SIG-M5 (cell line): ENCODE measurements around the gene KSR1.
A peak's percentile ranks its signal among the peaks of the same experiment; 100 is the strongest.

Experiments
- DNase-seq: peaks from one replicate; lab custom pipeline; 2025; lab: John Stamatoyannopoulos, UW

The KSR1 gene

GRCh38 chr17:27535178-27535928 is 79.1 kb downstream of the KSR1 start:
- DNase-seq = no peak

- DNase-seq = no peak
These were observed 79.7 kb downstream of the KSR1 start for GRCh38 chr17:27535975-27536374.

- DNase-seq = no peak
These were observed 80.5 kb downstream of the KSR1 start for GRCh38 chr17:27536781-27537180.

GRCh38 chr17:27538156-27538955 is 82.1 kb downstream of the KSR1 start:
- DNase-seq = no peak

- no peak for DNase-seq
These were observed 82.9 kb downstream of the KSR1 start for GRCh38 chr17:27539152-27539551.

- DNase-seq = no peak
These were observed 83.6 kb downstream of the KSR1 start for GRCh38 chr17:27539794-27540317.

- no peak for DNase-seq
These were observed 84.3 kb downstream of the KSR1 start for GRCh38 chr17:27540318-27541101.

GRCh38 chr17:27541301-27542023 is 85.2 kb downstream of the KSR1 start:
- DNase-seq = no peak

GRCh38 chr17:27542841-27543463 is 86.7 kb downstream of the KSR1 start:
- DNase-seq = no peak

GRCh38 chr17:27543464-27543856 is 87.2 kb downstream of the KSR1 start:
- no peak for DNase-seq

GRCh38 chr17:27543958-27544349 is 87.7 kb downstream of the KSR1 start:
- DNase-seq = no peak

- peak; percentile 33 for DNase-seq
These were observed 88.3 kb downstream of the KSR1 start for GRCh38 chr17:27544350-27545131.

- no peak for DNase-seq
These were observed 89.4 kb downstream of the KSR1 start for GRCh38 chr17:27545562-27546229.

- DNase-seq = no peak
These were observed 90.5 kb downstream of the KSR1 start for GRCh38 chr17:27546624-27547300.

GRCh38 chr17:27547301-27547683 is 91.0 kb downstream of the KSR1 start:
- DNase-seq = no peak

GRCh38 chr17:27548369-27548768 is 92.1 kb downstream of the KSR1 start:
- no peak for DNase-seq

GRCh38 chr17:27549251-27549893 is 93.1 kb downstream of the KSR1 start:
- no peak for DNase-seq

- no peak for DNase-seq
These were observed 94.2 kb downstream of the KSR1 start for GRCh38 chr17:27550291-27550930.
